HCT116 (cell line): Measurements from ENCODE around the gene TSPAN14. TPM values are rescaled to one million over a fixed set of nuclear protein-coding genes. Genes with fewer than 3 reads are reported as not detected.
A peak's percentile ranks its signal among the peaks of the same experiment; 100 is the strongest.

ENCODE experiments used
- ATAC-seq: fragments of 200-7000 bp; cut with Tn5 transposase; 2 replicates; pipeline ENCODE4 v1.9.1; 2020; ENCODE audit warnings: mild to moderate bottlenecking, moderate library complexity
- BruUV-seq: library from RNA; stranded (reverse); fragments of 400-500 nt; replicated peaks from 2 replicates; lab custom pipeline; 2021; lab: Mats Ljungman, UMichigan
- CTCF ChIA-PET: fragments of 300-600 bp; sonication (Branson Sonifier 250); formaldehyde crosslinking; loops from one replicate; lab custom pipeline; 2021; ENCODE audit warnings: antibody characterized with exemption; lab: Charles Lee
- POLR2A ChIA-PET: fragments of 300-600, 350-600 bp; sonication (Branson Sonifier 250); formaldehyde crosslinking; loops from one replicate; lab custom pipeline; 2021; ENCODE audit warnings: antibody characterized with exemption; lab: Charles Lee
- RAD21 ChIA-PET, 2 experiments: fragments of 300-600 bp; sonication (Branson Sonifier 250); formaldehyde crosslinking; loops; one replicate each; lab custom pipeline; 2023; ENCODE audit warnings: low total read pairs in 2 of 2; ENCODE audit not compliant: uncharacterized antibody in 2 of 2, unreplicated experiment in 2 of 2, low non-redundant PET in 1 of 2; lab: Charles Lee
- DNase-seq: peaks from one replicate; pipeline ENCODE4 v3.0.0-alpha.2; 2010; ENCODE audit warnings: low read depth, low spot score
- H2AFZ ChIP-seq: fragments of 200-600 bp; shearing (Covaris generic), sonication (generic); 2 replicates; pipeline ENCODE4 v1.6.1; 2017; ENCODE audit warnings: low read depth, mixed run types, mixed read lengths, antibody characterized with exemption, low read length; ENCODE audit not compliant: poor library complexity, severe bottlenecking
- H3K27ac ChIP-seq: 2 replicates; pipeline ENCODE4 v1.5.1; 2012; ENCODE audit warnings: low read depth, low read length
- H3K27me3 ChIP-seq: fragments of 200-600 bp; sonication (generic); 2 replicates; pipeline ENCODE4 v1.6.1; 2016; ENCODE audit warnings: mixed run types, low read length, mixed read lengths; ENCODE audit not compliant: insufficient read depth
- H3K36me3 ChIP-seq, 2 experiments: fragments of 200-500 bp in 1 of 2; fragments of 200-600 bp in 1 of 2; sonication (Bioruptor generic) in 1 of 2; sonication (generic) in 1 of 2; 2 replicates each; pipeline versions ENCODE4 v1.5.1 to v1.6.1; 2014 to 2016; ENCODE audit warnings: low read length in 2 of 2, inconsistent platforms in 1 of 2, mixed read lengths in 1 of 2, mixed run types in 1 of 2; ENCODE audit not compliant: insufficient read depth in 2 of 2, control insufficient read depth in 1 of 2
- H3K4me1 ChIP-seq, 2 experiments: fragments of 200-600 bp in 1 of 2; sonication (generic) in 1 of 2; 2 replicates each; pipeline versions ENCODE4 v1.5.1 to v1.6.1; 2012 to 2017; ENCODE audit warnings: low read length in 2 of 2, inconsistent platforms in 1 of 2, mild to moderate bottlenecking in 1 of 2, mixed read lengths in 1 of 2, mixed run types in 1 of 2, moderate library complexity in 1 of 2; ENCODE audit not compliant: insufficient read depth in 2 of 2, control insufficient read depth in 1 of 2
- H3K4me2 ChIP-seq: fragments of 200-600 bp; sonication (generic); 2 replicates; pipeline ENCODE4 v1.6.1; 2017; ENCODE audit warnings: mixed run types, low read length, mixed read lengths
- H3K4me3 ChIP-seq, 2 experiments: fragments of 200-600 bp in 1 of 2; sonication (generic) in 1 of 2; replicated peaks in 1 of 2; 2 replicates each; pipeline ENCODE4 v1.5.1; 2011 to 2016; ENCODE audit warnings: low read length in 2 of 2, control low read depth in 1 of 2, low read depth in 1 of 2, mild to moderate bottlenecking in 1 of 2, mixed read lengths in 1 of 2, mixed run types in 1 of 2
- H3K79me2 ChIP-seq: fragments of 200-600 bp; sonication (generic); 2 replicates; pipeline ENCODE4 v1.6.1; 2017; ENCODE audit warnings: mild to moderate bottlenecking, mixed run types, low read length, moderate library complexity, mixed read lengths; ENCODE audit not compliant: insufficient read depth
- H3K9ac ChIP-seq: fragments of 200-600 bp; sonication (generic); 2 replicates; pipeline ENCODE4 v1.6.1; 2016; ENCODE audit warnings: low read length, mixed read lengths
- H3K9me2 ChIP-seq: fragments of 200-600 bp; sonication (generic), shearing (Covaris generic); 2 replicates; pipeline ENCODE4 v1.6.1; 2017; ENCODE audit warnings: mixed run types, mild to moderate bottlenecking, moderate library complexity; ENCODE audit not compliant: insufficient read depth
- H3K9me3 ChIP-seq, 2 experiments: fragments of 200-500 bp in 1 of 2; fragments of 200-600 bp in 1 of 2; sonication (Bioruptor generic) in 1 of 2; sonication (generic) in 1 of 2; 2 replicates each; pipeline ENCODE4 v1.6.1; 2014 to 2017; ENCODE audit warnings: low read length in 2 of 2, mixed read lengths in 2 of 2, inconsistent platforms in 1 of 2, low read depth in 1 of 2, mild to moderate bottlenecking in 1 of 2, mixed run types in 1 of 2, moderate library complexity in 1 of 2; ENCODE audit not compliant: control insufficient read depth in 1 of 2, insufficient read depth in 1 of 2
- H4K20me1 ChIP-seq: fragments of 200-600 bp; sonication (generic), shearing (Covaris generic); 2 replicates; pipeline ENCODE4 v1.6.1; 2017; ENCODE audit warnings: mixed run types, mild to moderate bottlenecking, moderate library complexity; ENCODE audit not compliant: insufficient read depth
- ATF3 ChIP-seq: IDR thresholded peaks from 2 replicates; pipeline ENCODE4 v1.6.1; 2012
- EZH2phosphoT487 ChIP-seq: fragments of 200-600 bp; IDR thresholded peaks from 2 replicates; pipeline ENCODE4 v1.6.1; 2018; ENCODE audit warnings: antibody characterized with exemption, borderline replicate concordance
- FOSL1 ChIP-seq: IDR thresholded peaks from 2 replicates; pipeline ENCODE4 v1.6.1; 2012; ENCODE audit warnings: low read depth
- JUND ChIP-seq: IDR thresholded peaks from 2 replicates; pipeline ENCODE4 v1.6.1; 2012
- POLR2A ChIP-seq: IDR thresholded peaks from 2 replicates; pipeline ENCODE4 v1.7.0; 2011; ENCODE audit warnings: borderline replicate concordance; ENCODE audit not compliant: insufficient read depth, insufficient read length; ENCODE audit errors: extremely low read depth
- POLR2AphosphoS5 ChIP-seq: IDR thresholded peaks from 2 replicates; pipeline ENCODE4 v1.6.1; 2011; ENCODE audit warnings: mild to moderate bottlenecking, low read depth, low read length, moderate library complexity
- SP1 ChIP-seq: IDR thresholded peaks from 2 replicates; pipeline ENCODE4 v1.6.1; 2012; ENCODE audit warnings: low read depth
- ZNF274 ChIP-seq: fragments of 200-500 bp; sonication (Bioruptor generic); IDR thresholded peaks from 2 replicates; pipeline ENCODE4 v1.6.1; 2014; ENCODE audit warnings: mild to moderate bottlenecking, low read depth, low read length, inconsistent platforms
- intact Hi-C: fragments of 100-400 bp; cut with micrococcal nuclease; formaldehyde crosslinking; loops from 2 replicates; pipeline ENCODE4 v1.10.0; 2022
- total RNA-seq: library from RNA; stranded (reverse); gene quantifications from one replicate; pipeline ENCODE4 v1.2.1, GENCODE V29; 2021; ENCODE audit not compliant: unreplicated experiment
- TF ChIP-seq, protein P1 (sequence below): IDR thresholded peaks from 2 replicates; pipeline ENCODE4 v1.6.1; 2012

The TSPAN14 gene
- total RNA-seq, 1 experiment from 2014 or later = 86.8 TPM

GRCh38 chr10:80509403-80510161 lies 55.5 kb downstream of the TSPAN14 start:
- POLR2A ChIA-PET = interaction anchor here (1.0 kb wide), 1 partner anchor 26 kb away, joined by 3 read pairs; no protein-coding TSS in a partner anchor
- H3K27ac ChIP-seq = peak overlapping the region; percentile 61

More at GRCh38 chr10:80509403-80510161, 55.5 kb downstream of the TSPAN14 start:
- no peak for DNase-seq
- peaks cover 18 to 32% of the 10 kb centered on the region in 2 experiments; a peak in 3 of 4 replicates for H3K36me3 ChIP-seq
- no peaks in the 10 kb centered on the region for H3K9me2 ChIP-seq
- H3K9ac ChIP-seq = peak overlapping the region; percentile 37
- peaks cover 55 to 67% of the 10 kb centered on the region in 2 experiments for H3K4me1 ChIP-seq
- intact Hi-C loops = loop anchor here (10.0 kb wide), 1 partner anchor 255 kb away; no protein-coding TSS in a partner anchor
- ChIA-PET RAD21 (no interaction called here), CTCF (interaction anchor here (0.7 to 4.1 kb wide), 3 partner anchors 51 to 127 kb away, joined by 3 to 16 read pairs (median 5); no protein-coding TSS in a partner anchor)
- H4K20me1 ChIP-seq = no peaks in the 10 kb centered on the region
- H3K27me3 ChIP-seq = no peaks in the 10 kb centered on the region
- H3K4me2 ChIP-seq = peak overlapping the region; percentile 60
- H3K79me2 ChIP-seq = peaks cover 35% of the 10 kb centered on the region; the same call in 1 of the 2 replicates
- no peak overlapping the region for H2AFZ ChIP-seq
- TF ChIP-seq EZH2phosphoT487 (no peak), JUND (peak; percentile 75), ZNF274 (no peak), ATF3 (no peak), SP1 (peak; percentile 78), FOSL1 (peak; percentile 68), POLR2A (no peak), POLR2AphosphoS5 (peak; percentile 38; the same call in 1 of the 2 replicates)
- TF ChIP-seq, protein P1, sequence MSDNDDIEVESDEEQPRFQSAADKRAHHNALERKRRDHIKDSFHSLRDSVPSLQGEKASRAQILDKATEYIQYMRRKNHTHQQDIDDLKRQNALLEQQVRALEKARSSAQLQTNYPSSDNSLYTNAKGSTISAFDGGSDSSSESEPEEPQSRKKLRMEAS = peak; percentile 43; the same call in 1 of the 2 replicates
- peak; percentile 49 for ATAC-seq
- peak overlapping the region; percentile 7 to 41 for H3K4me3 ChIP-seq
- BruUV-seq = no TSS peak
- no peaks in the 10 kb centered on the region for H3K9me3 ChIP-seq
